ENCODE results near the gene FBXL4.

DNA sequence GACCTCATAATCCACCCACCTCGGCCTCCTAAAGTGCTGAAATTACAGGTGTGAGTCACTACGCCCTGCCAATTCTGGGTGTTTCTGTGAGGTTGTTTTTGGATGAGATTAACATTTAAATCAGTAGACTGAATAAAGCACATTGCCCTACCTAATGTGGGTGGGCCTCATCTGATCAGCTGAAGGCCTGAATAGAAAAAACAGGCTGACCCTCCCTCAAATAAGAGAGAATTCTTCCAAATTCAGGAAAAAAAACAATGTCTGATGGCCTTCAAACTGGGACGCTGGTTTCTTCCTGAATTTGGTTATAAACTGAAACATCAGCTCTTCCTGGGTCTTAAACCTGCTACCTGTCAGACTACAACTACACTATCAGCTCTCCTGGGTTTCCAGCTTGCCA, 62.4 kb downstream of the FBXL4 start:
- no peak for TF ChIP-seq ARNTL (CRISPR knock-in tag; IDR thresholded peaks at IDR 0.05; ENCODE audit: borderline replicate concordance, low read depth)
- no peak for TF ChIP-seq ZFP30 (CRISPR knock-in tag; IDR thresholded peaks at IDR 0.05)
- no peak for TF ChIP-seq ISL1 (CRISPR knock-in tag; IDR thresholded peaks at IDR 0.05)
- no peak for TF ChIP-seq BACH2 (CRISPR knock-in tag; IDR thresholded peaks at IDR 0.05; ENCODE audit: borderline replicate concordance)
- no peak for TF ChIP-seq POU6F1 (CRISPR knock-in tag; IDR thresholded peaks at IDR 0.05; ENCODE audit: borderline replicate concordance, low read depth)
